Measurements from ENCODE around the gene SLC39A11.

- TF ChIP-seq, protein P1, sequence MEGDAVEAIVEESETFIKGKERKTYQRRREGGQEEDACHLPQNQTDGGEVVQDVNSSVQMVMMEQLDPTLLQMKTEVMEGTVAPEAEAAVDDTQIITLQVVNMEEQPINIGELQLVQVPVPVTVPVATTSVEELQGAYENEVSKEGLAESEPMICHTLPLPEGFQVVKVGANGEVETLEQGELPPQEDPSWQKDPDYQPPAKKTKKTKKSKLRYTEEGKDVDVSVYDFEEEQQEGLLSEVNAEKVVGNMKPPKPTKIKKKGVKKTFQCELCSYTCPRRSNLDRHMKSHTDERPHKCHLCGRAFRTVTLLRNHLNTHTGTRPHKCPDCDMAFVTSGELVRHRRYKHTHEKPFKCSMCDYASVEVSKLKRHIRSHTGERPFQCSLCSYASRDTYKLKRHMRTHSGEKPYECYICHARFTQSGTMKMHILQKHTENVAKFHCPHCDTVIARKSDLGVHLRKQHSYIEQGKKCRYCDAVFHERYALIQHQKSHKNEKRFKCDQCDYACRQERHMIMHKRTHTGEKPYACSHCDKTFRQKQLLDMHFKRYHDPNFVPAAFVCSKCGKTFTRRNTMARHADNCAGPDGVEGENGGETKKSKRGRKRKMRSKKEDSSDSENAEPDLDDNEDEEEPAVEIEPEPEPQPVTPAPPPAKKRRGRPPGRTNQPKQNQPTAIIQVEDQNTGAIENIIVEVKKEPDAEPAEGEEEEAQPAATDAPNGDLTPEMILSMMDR (IDR thresholded peaks at IDR 0.05; ENCODE audit: low read length) = no peak
- TF ChIP-seq EZH2 (optimal IDR thresholded peaks at IDR 0.05; ENCODE audit: low read depth, low read length) = no peak
- no peak for TF ChIP-seq EZH2phosphoT487 (IDR thresholded peaks at IDR 0.05; ENCODE audit: low read length)
Measured at GRCh38 chr17:72788950-72789585, 303.4 kb downstream of the SLC39A11 start.

Measured in MM.1S (cell line).